Measurements from ENCODE around the gene DNAJB13. TPM values are rescaled to one million over a fixed set of nuclear protein-coding genes. Genes with fewer than 3 reads are reported as not detected.
"Not testable (repeated sequence)": the region's sequence is repeated elsewhere in the genome, so short reads cannot be mapped to it uniquely, and the experiment has no call there.

The DNAJB13 gene, protein sequence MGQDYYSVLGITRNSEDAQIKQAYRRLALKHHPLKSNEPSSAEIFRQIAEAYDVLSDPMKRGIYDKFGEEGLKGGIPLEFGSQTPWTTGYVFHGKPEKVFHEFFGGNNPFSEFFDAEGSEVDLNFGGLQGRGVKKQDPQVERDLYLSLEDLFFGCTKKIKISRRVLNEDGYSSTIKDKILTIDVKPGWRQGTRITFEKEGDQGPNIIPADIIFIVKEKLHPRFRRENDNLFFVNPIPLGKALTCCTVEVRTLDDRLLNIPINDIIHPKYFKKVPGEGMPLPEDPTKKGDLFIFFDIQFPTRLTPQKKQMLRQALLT
- total RNA-seq = under 1 TPM in 1 of 2 donors, not detected in 1; 0.47 TPM

DNA sequence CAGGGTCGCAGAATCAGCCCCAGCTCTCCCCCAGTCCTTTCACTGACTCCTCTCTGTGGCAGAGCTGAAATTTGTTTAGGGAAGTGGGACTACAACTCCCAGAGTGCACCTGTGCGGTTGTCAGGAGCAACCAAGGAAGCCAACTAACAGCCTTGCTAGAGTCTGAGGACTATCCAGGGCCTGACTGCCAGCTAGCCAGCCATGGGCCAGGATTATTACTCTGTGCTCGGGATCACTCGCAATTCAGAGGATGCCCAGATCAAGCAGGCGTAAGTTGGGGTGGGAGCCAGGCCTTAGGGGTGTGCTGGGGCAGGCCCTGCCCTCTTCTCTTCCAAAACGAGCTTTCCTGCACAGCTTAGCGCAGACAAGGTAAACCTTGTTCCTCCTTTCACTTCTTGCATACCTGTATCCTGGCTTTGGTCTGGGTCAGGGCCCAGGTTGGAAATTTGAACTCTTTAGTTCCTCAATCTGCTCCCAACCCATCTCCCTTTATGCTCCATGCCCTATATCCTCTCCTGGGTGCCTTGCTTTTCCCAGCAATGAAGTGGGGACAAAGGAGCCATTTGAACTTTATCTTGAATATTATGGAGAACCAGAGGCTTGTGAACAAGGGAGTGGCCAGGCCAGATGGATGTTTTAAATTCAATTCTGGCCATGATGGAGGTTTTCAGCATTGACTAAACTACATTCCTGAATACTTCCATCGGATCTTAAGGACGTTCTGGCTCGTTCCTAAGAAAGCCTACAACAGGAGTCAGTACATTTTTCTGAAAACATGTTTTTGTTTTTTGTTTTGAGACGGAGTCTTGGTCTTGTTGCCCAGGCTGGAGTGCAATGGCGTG lies at the start of gene DNAJB13:
TSS of gene DNAJB13 (plus strand) at position 158 of the 842 bp plus-strand sequence. CDS start at position 202, 44 bp downstream.
- Mint-ChIP-seq H3K4me3 (no peak within 1 kb of the TSS), H3K27ac (no peak within 1 kb of the TSS), H3K9me3 (no peaks in the 10 kb centered on the region), H3K27me3 (peaks cover 9% of the 10 kb centered on the region in 2 donors), H3K36me3 (no peaks in the 10 kb centered on the region), H3K4me1 (ENCODE audit: low read depth in 2 of 2) (no peaks in the 10 kb centered on the region)
- peak in 1 of 2 donors; percentile 61 for ATAC-seq
- peak; percentile 22 for DNase-seq (ENCODE audit: low spot score)

DNA sequence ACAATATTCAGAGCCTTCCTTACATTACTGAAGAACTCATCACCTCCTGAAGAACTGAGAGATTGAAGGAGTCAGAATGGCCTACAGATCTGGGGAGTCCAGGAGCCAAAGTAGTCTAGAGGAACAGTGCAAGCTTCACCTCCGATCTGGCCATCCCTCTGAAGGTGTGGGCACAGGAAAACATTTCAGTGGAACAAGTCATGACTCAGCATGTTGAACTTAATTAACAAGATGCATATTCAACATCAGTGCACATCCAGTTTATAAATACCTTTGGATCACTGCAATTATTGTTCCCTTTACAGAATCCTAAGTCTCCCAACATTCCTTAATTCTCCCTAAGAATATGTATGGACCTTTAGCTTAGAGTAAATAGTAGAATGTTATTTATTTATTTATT lies 48.5 kb upstream of the DNAJB13 start:
- ATAC-seq (no peak), DNase-seq (ENCODE audit: low spot score) (no peak)
- Mint-ChIP-seq H3K27me3 (no peaks in the 10 kb centered on the region), H3K36me3 (no peaks in the 10 kb centered on the region), H3K9me3 (no peaks in the 10 kb centered on the region), H3K27ac (no peak overlapping the region), H3K4me3 (no peak overlapping the region), H3K4me1 (ENCODE audit: low read depth in 2 of 2) (no peaks in the 10 kb centered on the region)

DNA sequence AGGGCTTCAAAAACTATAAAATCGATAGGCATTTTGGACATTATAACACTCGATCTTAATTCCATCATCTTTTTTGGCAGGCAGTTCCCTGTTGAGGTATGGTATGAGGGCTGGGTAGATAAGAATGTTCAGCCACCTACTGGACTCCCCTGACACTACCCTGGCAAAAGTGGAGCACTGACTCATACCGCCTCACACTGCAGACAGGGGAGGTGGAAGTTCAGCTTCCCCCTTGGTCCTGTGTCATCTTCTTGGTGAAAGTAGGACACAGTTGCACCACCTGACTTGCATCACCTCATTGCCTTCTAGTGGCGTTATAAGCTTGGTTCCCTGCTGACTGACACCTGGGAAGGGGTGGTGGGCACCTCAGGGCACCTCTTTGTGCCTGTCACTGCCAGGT lies 43.6 kb upstream of the DNAJB13 start:
- ATAC-seq = peak; percentile 60 to 76
- H3K27me3 Mint-ChIP-seq = no peaks in the 10 kb centered on the region
- H3K27ac Mint-ChIP-seq = no peak overlapping the region
- no peaks in the 10 kb centered on the region for H3K9me3 Mint-ChIP-seq
- no peak overlapping the region for H3K4me3 Mint-ChIP-seq
- no peaks in the 10 kb centered on the region for H3K4me1 Mint-ChIP-seq (ENCODE audit: low read depth in 2 of 2)
- H3K36me3 Mint-ChIP-seq = peaks cover 13% of the 10 kb centered on the region
- DNase-seq (ENCODE audit: low spot score) = no peak

DNA sequence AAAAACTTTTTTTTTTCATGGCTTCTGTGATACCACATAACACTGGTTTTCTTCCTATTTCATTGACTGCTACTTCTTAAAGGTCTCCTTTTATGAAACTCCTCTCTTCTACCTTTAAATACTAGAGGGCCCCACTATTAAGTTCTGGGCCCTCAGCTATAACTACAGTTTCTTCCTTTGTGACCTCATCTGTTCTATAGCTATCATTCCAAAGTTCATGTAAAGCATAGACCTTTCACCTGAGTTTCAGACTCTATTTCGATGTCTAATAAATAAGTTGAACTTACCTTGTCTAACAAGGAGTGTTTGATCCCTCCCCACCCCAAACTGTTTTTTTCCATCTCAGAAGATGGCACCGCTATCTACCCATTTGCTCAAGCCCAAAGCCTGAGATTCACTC lies 38.8 kb upstream of the DNAJB13 start:
- DNase-seq (ENCODE audit: low spot score) (no peak), ATAC-seq (no peak)
- Mint-ChIP-seq H3K27ac (no peak overlapping the region), H3K27me3 (no peaks in the 10 kb centered on the region), H3K4me3 (no peak overlapping the region), H3K9me3 (no peaks in the 10 kb centered on the region), H3K4me1 (ENCODE audit: low read depth in 2 of 2) (no peaks in the 10 kb centered on the region), H3K36me3 (peaks cover 19% of the 10 kb centered on the region)

DNA sequence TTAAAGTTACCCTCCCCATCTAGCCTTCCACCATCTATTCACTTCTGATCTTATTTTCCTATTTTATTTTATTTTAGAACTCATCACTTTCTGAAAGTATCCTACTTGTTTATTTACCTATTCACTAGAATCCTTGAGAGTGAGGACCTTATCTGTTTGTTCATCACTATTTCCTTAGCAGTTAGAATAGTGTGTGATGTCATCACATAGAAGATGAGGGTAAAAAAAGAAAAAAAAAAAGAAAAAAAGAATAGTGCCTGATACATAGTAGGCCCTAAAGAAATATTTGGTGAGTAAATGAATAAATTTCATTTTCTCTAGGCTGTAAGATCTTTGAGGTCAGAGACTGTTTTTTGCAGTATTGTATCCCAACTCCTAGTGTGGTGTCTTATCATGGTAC lies 37.4 kb upstream of the DNAJB13 start:
- no peaks in the 10 kb centered on the region for H3K27me3 Mint-ChIP-seq
- no peaks in the 10 kb centered on the region for H3K9me3 Mint-ChIP-seq
- no peak overlapping the region for H3K4me3 Mint-ChIP-seq
- no peak for ATAC-seq
- H3K36me3 Mint-ChIP-seq = peaks cover 19% of the 10 kb centered on the region
- no peak overlapping the region for H3K27ac Mint-ChIP-seq
- no peaks in the 10 kb centered on the region for H3K4me1 Mint-ChIP-seq (ENCODE audit: low read depth in 2 of 2)
- DNase-seq (ENCODE audit: low spot score) = no peak

DNA sequence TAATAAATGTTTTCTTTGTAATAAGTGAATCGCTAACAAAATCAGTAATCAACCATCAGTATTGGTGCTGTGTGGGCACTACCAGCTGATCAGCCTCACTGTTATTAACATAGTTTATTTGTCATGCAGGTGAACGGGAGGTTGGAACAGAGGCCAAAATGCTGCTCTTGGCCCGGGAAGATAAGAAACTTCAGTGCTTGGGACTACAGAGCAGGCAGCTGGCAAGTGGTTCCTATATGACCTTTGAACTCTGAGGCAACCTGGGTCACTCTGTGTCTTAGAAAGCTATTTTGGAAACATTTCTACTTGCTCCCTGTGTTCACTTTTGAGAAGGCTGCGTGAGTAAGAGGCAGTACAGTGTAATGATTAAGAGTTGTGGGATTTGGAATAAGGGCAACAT lies 36.5 kb upstream of the DNAJB13 start:
- Mint-ChIP-seq H3K27me3 (no peaks in the 10 kb centered on the region), H3K4me1 (ENCODE audit: low read depth in 2 of 2) (no peaks in the 10 kb centered on the region), H3K27ac (no peak overlapping the region), H3K36me3 (peaks cover 27% of the 10 kb centered on the region), H3K4me3 (no peak overlapping the region), H3K9me3 (no peaks in the 10 kb centered on the region)
- ATAC-seq = no peak
- DNase-seq (ENCODE audit: low spot score) = no peak

DNA sequence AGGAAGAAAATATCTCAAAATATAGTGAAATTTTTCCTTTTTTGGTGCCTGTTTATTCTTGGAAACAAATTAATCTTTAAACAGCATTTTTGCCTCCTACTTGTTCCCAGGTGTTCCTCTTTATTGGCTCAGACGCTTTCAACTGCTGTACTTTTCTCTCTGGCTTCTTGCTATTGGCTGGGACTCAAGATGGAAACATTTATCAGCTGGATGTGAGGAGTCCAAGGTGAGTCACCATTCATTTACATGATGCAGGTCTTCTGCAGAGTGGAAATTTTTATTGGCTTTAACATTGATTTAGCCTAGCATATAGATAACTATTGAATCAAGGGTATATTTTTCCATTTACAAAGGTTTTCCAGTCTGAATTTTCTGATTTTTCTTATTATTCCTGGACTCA lies 34.4 kb upstream of the DNAJB13 start:
- no peaks in the 10 kb centered on the region for H3K9me3 Mint-ChIP-seq
- no peaks in the 10 kb centered on the region for H3K27me3 Mint-ChIP-seq
- H3K4me3 Mint-ChIP-seq = no peak overlapping the region
- H3K27ac Mint-ChIP-seq = no peak overlapping the region
- no peak for DNase-seq (ENCODE audit: low spot score)
- ATAC-seq = no peak
- H3K36me3 Mint-ChIP-seq = peaks cover 25% of the 10 kb centered on the region
- H3K4me1 Mint-ChIP-seq (ENCODE audit: low read depth in 2 of 2) = no peaks in the 10 kb centered on the region

DNA sequence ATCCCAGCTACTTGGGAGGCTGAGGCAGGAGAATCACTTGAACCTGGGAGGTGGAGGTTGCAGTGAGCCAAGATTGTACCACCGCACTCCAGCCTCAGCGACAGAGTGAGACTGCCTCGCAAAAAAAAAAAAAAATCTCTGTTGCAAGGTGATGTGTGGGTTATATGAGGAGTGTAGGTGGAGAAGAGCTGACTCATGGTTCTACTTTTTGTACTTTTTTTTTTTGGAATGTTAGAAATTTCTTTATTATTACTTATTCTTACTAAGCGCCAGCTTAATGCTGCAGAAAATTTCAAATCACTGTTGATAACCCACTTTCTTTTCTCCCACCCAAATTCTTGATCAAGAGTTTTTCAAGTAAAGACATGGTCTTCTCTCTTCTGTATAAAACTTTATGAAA lies 29.6 kb upstream of the DNAJB13 start:
- DNase-seq (ENCODE audit: low spot score) (no peak), ATAC-seq (no peak)
- Mint-ChIP-seq H3K4me1 (ENCODE audit: low read depth in 2 of 2) (no peaks in the 10 kb centered on the region), H3K27me3 (no peaks in the 10 kb centered on the region), H3K9me3 (no peaks in the 10 kb centered on the region), H3K27ac (no peak overlapping the region), H3K4me3 (no peak overlapping the region), H3K36me3 (peaks cover 19% of the 10 kb centered on the region)

DNA sequence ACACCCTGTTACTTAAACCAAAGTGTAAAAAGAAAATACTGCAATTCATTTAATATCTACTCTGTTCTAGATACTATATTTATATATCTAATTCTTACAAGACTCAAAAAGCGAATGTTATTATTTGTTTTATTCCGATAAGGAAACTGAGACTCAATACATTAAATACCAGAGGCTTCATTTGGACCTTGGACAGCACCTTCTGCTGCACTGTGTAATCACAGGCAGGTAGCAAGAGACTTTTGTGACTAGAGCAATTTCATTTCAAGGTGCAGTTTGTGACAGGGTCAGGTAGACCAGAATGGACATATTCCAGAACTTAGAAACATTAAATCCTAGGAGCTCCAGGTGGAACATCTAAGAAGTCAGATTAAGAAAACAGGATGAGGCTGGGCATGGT lies 21.4 kb upstream of the DNAJB13 start:
- ATAC-seq (no peak), DNase-seq (ENCODE audit: low spot score) (no peak)
- no peak overlapping the region for H3K4me3 Mint-ChIP-seq
- H3K9me3 Mint-ChIP-seq = no peaks in the 10 kb centered on the region
- H3K36me3 Mint-ChIP-seq = peaks cover 12% of the 10 kb centered on the region
- no peaks in the 10 kb centered on the region for H3K27me3 Mint-ChIP-seq
- H3K27ac Mint-ChIP-seq = peak overlapping the region in 1 of 2 donors; percentile 39
- no peaks in the 10 kb centered on the region for H3K4me1 Mint-ChIP-seq (ENCODE audit: low read depth in 2 of 2)

DNA sequence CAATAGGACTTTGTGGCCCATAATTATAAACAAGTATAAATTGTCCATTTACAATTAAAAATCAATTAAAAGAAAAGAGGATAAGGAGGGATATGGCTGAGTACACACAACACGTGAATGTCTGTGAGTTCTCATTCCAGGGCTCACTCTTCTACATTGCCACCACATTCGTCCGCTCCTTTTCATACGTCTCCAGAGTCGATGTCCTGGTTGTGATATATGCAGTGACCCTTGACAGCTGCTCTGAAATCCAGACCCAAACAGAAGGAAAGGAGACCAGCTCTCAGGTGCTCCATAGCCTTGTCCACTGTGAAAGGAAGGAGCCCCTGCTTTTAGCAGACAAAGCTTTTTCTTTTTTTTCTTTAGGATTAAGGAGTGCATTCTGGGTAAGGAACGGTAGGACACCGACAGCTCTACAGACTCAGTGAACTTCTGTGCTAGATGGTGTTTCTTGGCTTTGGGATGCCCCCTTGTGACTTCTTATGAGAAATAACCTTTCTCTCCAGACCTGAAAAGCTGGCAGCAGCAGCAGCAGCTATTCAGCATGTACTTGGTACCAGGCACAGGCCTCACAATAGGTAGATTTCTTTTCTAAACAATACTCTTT lies 19.7 kb upstream of the DNAJB13 start:
- DNase-seq (ENCODE audit: low spot score) = no peak
- H3K36me3 Mint-ChIP-seq = peaks cover 12% of the 10 kb centered on the region
- H3K4me3 Mint-ChIP-seq = no peak overlapping the region
- no peaks in the 10 kb centered on the region for H3K4me1 Mint-ChIP-seq (ENCODE audit: low read depth in 2 of 2)
- H3K27me3 Mint-ChIP-seq = no peaks in the 10 kb centered on the region
- ATAC-seq = peak in 1 of 2 donors; percentile 31
- H3K27ac Mint-ChIP-seq = no peak overlapping the region
- H3K9me3 Mint-ChIP-seq = no peaks in the 10 kb centered on the region

DNA sequence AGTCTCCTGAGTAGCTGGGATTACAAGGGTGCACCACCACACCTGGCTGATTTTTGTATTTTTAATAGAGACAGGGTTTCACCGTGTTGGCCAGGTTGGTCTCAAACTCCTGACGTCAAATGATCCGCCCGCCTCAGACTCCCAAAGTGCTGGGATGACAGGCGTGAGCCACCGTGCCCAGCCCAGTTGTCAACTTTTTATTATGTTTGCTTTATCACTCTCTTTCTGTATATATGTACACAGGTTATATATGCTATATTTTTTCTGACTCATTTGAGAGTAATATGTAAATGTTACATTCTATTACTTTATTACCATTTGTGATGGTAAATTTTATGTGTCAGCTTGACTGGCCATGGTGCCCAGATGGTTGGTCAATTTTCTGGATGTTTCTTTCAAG lies 18.9 kb upstream of the DNAJB13 start:
- ATAC-seq (no peak), DNase-seq (ENCODE audit: low spot score) (no peak)
- peaks cover 11% of the 10 kb centered on the region for H3K36me3 Mint-ChIP-seq

DNA sequence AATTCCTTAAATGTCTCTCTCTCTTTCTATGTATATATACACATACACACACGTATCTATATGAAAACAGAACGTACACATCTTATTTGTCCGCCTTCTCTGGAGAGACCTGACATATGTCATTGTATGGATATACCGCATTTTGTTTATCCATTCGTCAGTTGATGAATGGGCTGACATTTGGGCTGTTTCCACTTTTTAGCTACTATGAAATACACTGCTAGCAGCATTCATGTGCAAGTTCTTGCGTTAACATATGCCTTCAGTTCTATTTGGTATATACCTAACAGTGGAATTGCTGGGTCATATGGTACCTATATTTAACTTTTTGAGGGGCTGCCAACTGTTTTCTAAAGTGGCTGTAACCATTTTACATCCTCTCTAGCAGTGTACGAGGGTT lies 18.0 kb upstream of the DNAJB13 start:
- Mint-ChIP-seq H3K4me3 (no peak overlapping the region), H3K27ac (no peak overlapping the region), H3K4me1 (ENCODE audit: low read depth in 2 of 2) (no peaks in the 10 kb centered on the region), H3K36me3 (peaks cover 4% of the 10 kb centered on the region), H3K27me3 (no peaks in the 10 kb centered on the region), H3K9me3 (no peaks in the 10 kb centered on the region)
- ATAC-seq (no peak), DNase-seq (ENCODE audit: low spot score) (no peak)

More for the DNA sequence above, 18.9 kb upstream of the DNAJB13 start:
- no peaks in the 10 kb centered on the region for H3K9me3 Mint-ChIP-seq
- no peak overlapping the region for H3K27ac Mint-ChIP-seq
- H3K4me1 Mint-ChIP-seq (ENCODE audit: low read depth in 2 of 2) = no peaks in the 10 kb centered on the region
- no peaks in the 10 kb centered on the region for H3K27me3 Mint-ChIP-seq
- H3K4me3 Mint-ChIP-seq = no peak overlapping the region

DNA sequence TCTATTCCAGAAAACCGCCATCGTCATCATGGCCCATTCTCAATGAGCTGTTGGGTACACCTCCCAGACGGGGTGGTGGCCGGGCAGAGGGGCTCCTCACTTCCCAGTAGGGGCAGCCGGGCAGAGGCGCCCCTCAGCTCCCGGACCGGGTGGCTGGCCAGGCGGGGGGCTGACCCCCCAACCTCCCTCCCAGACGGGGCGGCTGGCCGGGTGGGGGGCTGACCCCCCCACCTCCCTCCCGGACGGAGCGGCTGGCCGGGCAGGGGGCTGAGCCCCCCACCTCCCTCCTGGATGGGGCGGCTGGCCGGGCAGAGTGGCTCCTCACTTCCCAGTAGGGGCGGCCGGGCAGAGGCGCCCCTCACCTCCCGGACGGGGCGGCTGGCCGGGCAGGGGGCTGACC lies 14.8 kb upstream of the DNAJB13 start:
- ATAC-seq; H3K27ac Mint-ChIP-seq; H3K4me3 Mint-ChIP-seq; H3K36me3 Mint-ChIP-seq; DNase-seq (ENCODE audit: low spot score); H3K9me3 Mint-ChIP-seq; H3K27me3 Mint-ChIP-seq; H3K4me1 Mint-ChIP-seq (ENCODE audit: low read depth in 2 of 2): not testable (repeated sequence)

DNA sequence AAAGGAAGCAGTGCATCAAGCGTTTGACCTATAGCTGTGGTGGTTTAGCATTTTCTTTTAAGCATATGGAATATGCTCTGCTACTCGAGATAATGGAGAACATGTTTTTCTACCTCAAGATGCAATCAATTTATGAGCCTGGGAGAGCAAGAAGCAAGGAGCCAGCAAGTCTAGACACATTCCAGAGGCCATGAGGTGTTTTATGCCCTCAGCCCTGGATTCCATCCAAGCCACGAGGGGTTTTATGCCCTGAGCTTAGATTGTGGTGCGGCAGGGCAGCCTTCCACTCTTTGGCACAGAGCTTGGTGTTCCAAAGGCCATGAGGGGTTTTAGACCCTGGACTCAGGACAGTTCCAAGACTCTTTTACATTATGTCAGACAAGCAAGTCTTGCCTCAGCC lies 11.7 kb upstream of the DNAJB13 start:
- Mint-ChIP-seq H3K9me3 (peaks cover 8% of the 10 kb centered on the region), H3K27me3 (no peaks in the 10 kb centered on the region), H3K27ac (no peak overlapping the region), H3K4me3 (no peak overlapping the region), H3K4me1 (ENCODE audit: low read depth in 2 of 2) (no peaks in the 10 kb centered on the region), H3K36me3 (peaks cover 8% of the 10 kb centered on the region)
- ATAC-seq (no peak), DNase-seq (ENCODE audit: low spot score) (no peak)
